HepG2 (cell line): ENCODE results near the gene MYLK. TPM values are rescaled to one million over a fixed set of nuclear protein-coding genes. Genes with fewer than 3 reads are reported as not detected.

ENCODE experiments used
- ELF3 ChIP-seq: IDR thresholded peaks from 2 replicates; pipeline ENCODE4 v1.6.1; 2016; ENCODE audit warnings: missing genetic modification reagents, missing compliant biosample characterization
- FOSL2 ChIP-seq: sonication (generic); formaldehyde crosslinking; IDR thresholded peaks from 2 replicates; pipeline ENCODE4 v1.4.0; 2020; ENCODE audit warnings: missing genetic modification reagents
- HIVEP1 ChIP-seq: sonication (generic); formaldehyde crosslinking; IDR thresholded peaks from 2 replicates; pipeline ENCODE4 v1.4.0; 2020; ENCODE audit warnings: mild to moderate bottlenecking, missing genetic modification reagents
- HMG20B ChIP-seq: conservative IDR thresholded peaks from 2 replicates; pipeline ENCODE4 v1.6.1; 2016; ENCODE audit warnings: missing genetic modification reagents, missing compliant biosample characterization
- LCORL ChIP-seq, 2 experiments: fragments of 450-650 bp in 1 of 2; sonication (generic) in 1 of 2; formaldehyde crosslinking in 1 of 2; IDR thresholded peaks; 2 replicates each; pipeline versions ENCODE4 v1.5.0 to v1.6.1; 2017 to 2020; ENCODE audit warnings: antibody characterized with exemption in 1 of 2, missing genetic modification reagents in 1 of 2
- LRRFIP1 ChIP-seq: sonication (generic); formaldehyde crosslinking; conservative IDR thresholded peaks from 2 replicates; pipeline ENCODE4 v1.4.0; 2020; ENCODE audit warnings: missing genetic modification reagents
- MBNL3 ChIP-seq: fragments of 250-450 bp; sonication (Bioruptor Pico); conservative IDR thresholded peaks from 2 replicates; pipeline ENCODE4 v1.8.0; 2022; ENCODE audit warnings: mild to moderate bottlenecking, inconsistent platforms
- NCOA2 ChIP-seq: sonication (generic); formaldehyde crosslinking; IDR thresholded peaks from 2 replicates; pipeline ENCODE4 v1.8.0; 2022; ENCODE audit warnings: inconsistent platforms
- PRMT3 ChIP-seq: sonication (generic); formaldehyde crosslinking; IDR thresholded peaks from 2 replicates; pipeline ENCODE4 v1.8.1; 2022; ENCODE audit warnings: low read depth, mild to moderate bottlenecking, moderate library complexity, missing genetic modification reagents, borderline replicate concordance
- STAG1 ChIP-seq: sonication (generic); formaldehyde crosslinking; IDR thresholded peaks from 2 replicates; pipeline ENCODE4 v1.4.0; 2020; ENCODE audit warnings: missing genetic modification reagents
- ZBTB7B ChIP-seq: sonication (generic); formaldehyde crosslinking; IDR thresholded peaks from 2 replicates; pipeline ENCODE4 v1.4.0; 2020; ENCODE audit warnings: missing genetic modification reagents
- ZNF264 ChIP-seq: sonication (generic); formaldehyde crosslinking; IDR thresholded peaks from 2 replicates; pipeline ENCODE4 v1.4.0; 2020; ENCODE audit warnings: missing genetic modification reagents
- ZNF343 ChIP-seq: sonication (generic); formaldehyde crosslinking; IDR thresholded peaks from 2 replicates; pipeline ENCODE4 v1.4.0; 2020; ENCODE audit warnings: mild to moderate bottlenecking, missing genetic modification reagents
- ZNF7 ChIP-seq: IDR thresholded peaks from 2 replicates; pipeline ENCODE4 v1.6.1; 2016; ENCODE audit warnings: missing biosample characterization, missing genetic modification reagents
- ZNF746 ChIP-seq: sonication (generic); formaldehyde crosslinking; IDR thresholded peaks from 2 replicates; pipeline ENCODE4 v1.8.0; 2022; ENCODE audit warnings: mild to moderate bottlenecking, missing genetic modification reagents
- ZNF749 ChIP-seq: sonication (generic); formaldehyde crosslinking; IDR thresholded peaks from 2 replicates; pipeline ENCODE4 v1.8.0; 2022; ENCODE audit warnings: mild to moderate bottlenecking, missing genetic modification reagents, moderate library complexity, borderline replicate concordance
- ZNF772 ChIP-seq: sonication (generic); formaldehyde crosslinking; IDR thresholded peaks from 2 replicates; pipeline ENCODE4 v1.5.0; 2020; ENCODE audit warnings: mild to moderate bottlenecking, missing genetic modification reagents
- polyA plus RNA-seq, 8 experiments: library from polyadenylated mRNA; depleted of rRNA in 3 of 8; stranded (reverse) in 7 of 8; unstranded in 1 of 8; fragments of >200 nt; fragmentation: Illumina TruSeq in 4 of 8; extraction: Trizol in 4 of 8; gene quantifications; 2 replicates each; pipeline versions ENCODE4 v1.2.1 to v1.2.3, GENCODE V29; 2011 to 2016; ENCODE audit warnings: low read depth in 4 of 8, missing spikeins in 1 of 8, mixed read lengths in 1 of 8; ENCODE audit not compliant: insufficient read depth in 1 of 8
- total RNA-seq, 5 experiments: library from RNA; depleted of rRNA; stranded (reverse); fragments of >200 nt; fragmentation: Illumina TruSeq; extraction: Trizol; gene quantifications; 2 replicates each; pipeline ENCODE4 v1.2.3, GENCODE V29; 2016; ENCODE audit warnings: low read depth in 1 of 5
- TF ChIP-seq, protein P1 (sequence below): sonication (generic); formaldehyde crosslinking; IDR thresholded peaks from one replicate; pipeline ENCODE4 v1.5.1; 2020; ENCODE audit warnings: mild to moderate bottlenecking, missing genetic modification reagents; ENCODE audit errors: not compliant biosample characterization
- TF ChIP-seq, protein P2 (sequence below): IDR thresholded peaks from 2 replicates; pipeline ENCODE4 v1.6.1; 2016; ENCODE audit warnings: control low read depth

The MYLK gene
- total and polyA plus RNA-seq, 2 of the 13 experiments (the other 11 are each of a cell fraction or from before 2014, with no cell fraction given) = 10.6 to 34.9 TPM

DNA sequence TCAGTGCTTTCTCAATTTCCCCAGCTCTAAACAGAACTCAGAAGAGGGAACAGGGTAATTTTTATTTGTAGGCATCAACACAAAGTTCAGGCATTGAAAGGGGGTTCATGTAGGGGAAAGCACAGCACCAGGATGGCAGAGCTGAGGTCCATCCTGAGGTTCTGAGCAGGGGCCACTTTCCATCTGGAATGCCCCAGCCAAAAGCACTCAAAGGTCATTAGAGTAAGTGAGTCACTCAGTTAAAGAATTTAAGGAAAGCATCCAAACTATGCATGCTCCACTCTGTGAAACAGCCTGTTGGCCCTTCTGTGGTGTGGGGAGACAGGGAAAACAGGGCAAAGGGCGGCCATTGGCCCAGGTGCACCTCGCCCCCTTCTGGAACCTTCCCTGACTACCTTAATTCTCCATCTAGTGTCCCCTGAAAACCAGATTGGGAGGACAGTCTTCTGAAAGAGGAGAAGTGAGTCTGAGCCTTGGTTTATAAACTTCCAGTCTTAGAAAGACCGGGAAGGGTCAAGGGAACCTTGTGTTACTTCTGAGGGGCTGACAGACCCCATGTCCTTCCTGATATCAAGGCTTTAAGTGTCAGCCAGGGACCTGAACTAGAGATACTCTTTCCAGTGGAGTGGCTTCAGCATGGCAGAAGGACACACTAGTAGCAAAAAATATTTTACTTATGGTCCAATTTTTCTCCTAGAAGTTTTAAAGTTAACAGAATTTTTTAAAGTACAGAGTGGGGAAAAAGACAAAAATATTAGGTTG lies 133.3 kb downstream of the MYLK start (continued):
- TF ChIP-seq, protein P1, sequence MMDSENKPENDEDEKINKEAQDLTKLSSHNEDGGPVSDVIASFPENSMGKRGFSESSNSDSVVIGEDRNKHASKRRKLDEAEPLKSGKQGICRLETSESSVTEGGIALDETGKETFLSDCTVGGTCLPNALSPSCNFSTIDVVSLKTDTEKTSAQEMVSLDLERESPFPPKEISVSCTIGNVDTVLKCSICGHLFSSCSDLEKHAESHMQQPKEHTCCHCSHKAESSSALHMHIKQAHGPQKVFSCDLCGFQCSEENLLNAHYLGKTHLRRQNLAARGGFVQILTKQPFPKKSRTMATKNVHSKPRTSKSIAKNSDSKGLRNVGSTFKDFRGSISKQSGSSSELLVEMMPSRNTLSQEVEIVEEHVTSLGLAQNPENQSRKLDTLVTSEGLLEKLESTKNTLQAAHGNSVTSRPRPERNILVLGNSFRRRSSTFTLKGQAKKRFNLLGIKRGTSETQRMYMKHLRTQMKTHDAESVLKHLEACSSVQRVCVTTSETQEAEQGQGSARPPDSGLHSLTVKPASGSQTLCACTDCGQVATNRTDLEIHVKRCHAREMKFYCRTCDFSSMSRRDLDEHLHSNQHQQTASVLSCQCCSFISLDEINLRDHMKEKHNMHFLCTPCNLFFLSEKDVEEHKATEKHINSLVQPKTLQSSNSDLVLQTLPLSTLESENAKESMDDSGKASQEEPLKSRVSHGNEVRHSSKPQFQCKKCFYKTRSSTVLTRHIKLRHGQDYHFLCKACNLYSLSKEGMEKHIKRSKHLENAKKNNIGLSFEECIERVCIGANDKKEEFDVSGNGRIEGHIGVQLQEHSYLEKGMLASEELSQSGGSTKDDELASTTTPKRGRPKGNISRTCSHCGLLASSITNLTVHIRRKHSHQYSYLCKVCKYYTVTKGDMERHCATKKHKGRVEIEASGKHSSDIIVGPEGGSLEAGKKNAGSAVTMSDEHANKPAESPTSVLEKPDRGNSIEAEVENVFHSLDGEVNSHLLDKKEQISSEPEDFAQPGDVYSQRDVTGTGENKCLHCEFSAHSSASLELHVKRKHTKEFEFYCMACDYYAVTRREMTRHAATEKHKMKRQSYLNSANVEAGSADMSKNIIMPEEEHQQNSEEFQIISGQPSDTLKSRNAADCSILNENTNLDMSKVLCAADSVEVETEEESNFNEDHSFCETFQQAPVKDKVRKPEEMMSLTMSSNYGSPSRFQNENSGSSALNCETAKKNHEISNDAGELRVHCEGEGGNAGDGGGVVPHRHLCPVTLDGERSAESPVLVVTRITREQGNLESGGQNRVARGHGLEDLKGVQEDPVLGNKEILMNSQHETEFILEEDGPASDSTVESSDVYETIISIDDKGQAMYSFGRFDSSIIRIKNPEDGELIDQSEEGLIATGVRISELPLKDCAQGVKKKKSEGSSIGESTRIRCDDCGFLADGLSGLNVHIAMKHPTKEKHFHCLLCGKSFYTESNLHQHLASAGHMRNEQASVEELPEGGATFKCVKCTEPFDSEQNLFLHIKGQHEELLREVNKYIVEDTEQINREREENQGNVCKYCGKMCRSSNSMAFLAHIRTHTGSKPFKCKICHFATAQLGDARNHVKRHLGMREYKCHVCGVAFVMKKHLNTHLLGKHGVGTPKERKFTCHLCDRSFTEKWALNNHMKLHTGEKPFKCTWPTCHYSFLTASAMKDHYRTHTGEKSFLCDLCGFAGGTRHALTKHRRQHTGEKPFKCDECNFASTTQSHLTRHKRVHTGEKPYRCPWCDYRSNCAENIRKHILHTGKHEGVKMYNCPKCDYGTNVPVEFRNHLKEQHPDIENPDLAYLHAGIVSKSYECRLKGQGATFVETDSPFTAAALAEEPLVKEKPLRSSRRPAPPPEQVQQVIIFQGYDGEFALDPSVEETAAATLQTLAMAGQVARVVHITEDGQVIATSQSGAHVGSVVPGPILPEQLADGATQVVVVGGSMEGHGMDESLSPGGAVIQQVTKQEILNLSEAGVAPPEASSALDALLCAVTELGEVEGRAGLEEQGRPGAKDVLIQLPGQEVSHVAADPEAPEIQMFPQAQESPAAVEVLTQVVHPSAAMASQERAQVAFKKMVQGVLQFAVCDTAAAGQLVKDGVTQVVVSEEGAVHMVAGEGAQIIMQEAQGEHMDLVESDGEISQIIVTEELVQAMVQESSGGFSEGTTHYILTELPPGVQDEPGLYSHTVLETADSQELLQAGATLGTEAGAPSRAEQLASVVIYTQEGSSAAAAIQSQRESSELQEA (CRISPR knock-in tag) = no peak
- TF ChIP-seq LRRFIP1 (CRISPR knock-in tag) (no peak), ZNF746 (CRISPR knock-in tag) (peak; percentile 58; the same call in 1 of the 2 replicates), LCORL (IDR thresholded peaks at IDR 0.05) (peak; percentile 49; the same call in 1 of the 2 replicates), LCORL (CRISPR knock-in tag; IDR thresholded peaks at IDR 0.05) (peak; percentile 96), ZNF772 (CRISPR knock-in tag) (peak; percentile 53; the same call in 1 of the 2 replicates), ZNF264 (CRISPR knock-in tag) (no peak; the same call in 1 of the 2 replicates), ZBTB7B (CRISPR knock-in tag) (peak; percentile 55; the same call in 1 of the 2 replicates), FOSL2 (peak; percentile 99), ZNF343 (no peak), HIVEP1 (CRISPR knock-in tag) (no peak), MBNL3 (CRISPR knock-in tag) (no peak), PRMT3 (CRISPR knock-in tag) (no peak), ZNF749 (CRISPR knock-in tag) (no peak), ELF3 (CRISPR knock-in tag) (peak; percentile 77), HMG20B (CRISPR knock-in tag) (no peak; the same call in 1 of the 2 replicates), ZNF7 (CRISPR knock-in tag) (no peak), NCOA2 (peak; percentile 78), STAG1 (CRISPR knock-in tag) (peak; percentile 33)
- TF ChIP-seq, protein P2, sequence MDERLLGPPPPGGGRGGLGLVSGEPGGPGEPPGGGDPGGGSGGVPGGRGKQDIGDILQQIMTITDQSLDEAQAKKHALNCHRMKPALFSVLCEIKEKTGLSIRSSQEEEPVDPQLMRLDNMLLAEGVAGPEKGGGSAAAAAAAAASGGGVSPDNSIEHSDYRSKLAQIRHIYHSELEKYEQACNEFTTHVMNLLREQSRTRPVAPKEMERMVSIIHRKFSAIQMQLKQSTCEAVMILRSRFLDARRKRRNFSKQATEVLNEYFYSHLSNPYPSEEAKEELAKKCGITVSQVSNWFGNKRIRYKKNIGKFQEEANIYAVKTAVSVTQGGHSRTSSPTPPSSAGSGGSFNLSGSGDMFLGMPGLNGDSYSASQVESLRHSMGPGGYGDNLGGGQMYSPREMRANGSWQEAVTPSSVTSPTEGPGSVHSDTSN = no peak
